Mesenchymal stem cell (in vitro differentiated cells and primary cell): ENCODE results near the gene C18orf63.

ENCODE experiments used
- DNase-seq: peaks from one replicate; pipeline ENCODE4 v3.0.0-alpha.2; 2013
- H2AFZ ChIP-seq: one replicate; pipeline ENCODE4 v1.6.1; 2013; ENCODE audit warnings: low read depth, mild to moderate bottlenecking, control low read depth, inconsistent platforms, low read length, moderate library complexity
- H2AK5ac ChIP-seq: 2 replicates; pipeline ENCODE4 v1.6.1; 2013; ENCODE audit warnings: low read length, moderate library complexity, mild to moderate bottlenecking, inconsistent platforms; ENCODE audit not compliant: severe bottlenecking
- H2BK120ac ChIP-seq: one replicate; pipeline ENCODE4 v1.6.1; 2013; ENCODE audit warnings: low read depth, mild to moderate bottlenecking, inconsistent platforms, low read length, moderate library complexity
- H2BK12ac ChIP-seq, 2 experiments: one replicate each; pipeline ENCODE4 v1.6.1; 2013; ENCODE audit warnings: inconsistent platforms in 2 of 2, low read length in 2 of 2, mild to moderate bottlenecking in 2 of 2, moderate library complexity in 2 of 2, control low read depth in 1 of 2
- H2BK15ac ChIP-seq: one replicate; pipeline ENCODE4 v1.6.1; 2013; ENCODE audit warnings: mild to moderate bottlenecking, low read depth, inconsistent platforms; ENCODE audit not compliant: poor library complexity, severe bottlenecking
- H2BK5ac ChIP-seq: 2 replicates; pipeline ENCODE4 v1.6.1; 2013; ENCODE audit warnings: low read depth, mild to moderate bottlenecking, low read length, control low read depth, inconsistent platforms; ENCODE audit not compliant: poor library complexity, severe bottlenecking
- H3K14ac ChIP-seq, 2 experiments: one replicate each; pipeline ENCODE4 v1.6.1; 2013; ENCODE audit warnings: inconsistent platforms in 2 of 2, low read length in 2 of 2, control low read depth in 1 of 2, mild to moderate bottlenecking in 1 of 2, moderate library complexity in 1 of 2
- H3K18ac ChIP-seq, 2 experiments: one replicate each; pipeline ENCODE4 v1.6.1; 2013; ENCODE audit warnings: inconsistent platforms in 2 of 2, low read length in 2 of 2, control low read depth in 1 of 2, low read depth in 1 of 2, mild to moderate bottlenecking in 1 of 2
- H3K23ac ChIP-seq, 2 experiments: one replicate each; pipeline ENCODE4 v1.6.1; 2013; ENCODE audit warnings: inconsistent platforms in 2 of 2, low read length in 2 of 2, mild to moderate bottlenecking in 2 of 2, moderate library complexity in 2 of 2, control low read depth in 1 of 2
- H3K27ac ChIP-seq: 2 replicates; pipeline ENCODE4 v1.5.1; 2013; ENCODE audit warnings: mild to moderate bottlenecking, moderate library complexity, low read length, control low read depth, inconsistent platforms; ENCODE audit not compliant: poor library complexity, severe bottlenecking
- H3K27me3 ChIP-seq, 2 experiments: 2 replicates each; pipeline versions ENCODE4 v1.6.1 to v1.7.0; 2013; ENCODE audit warnings: low read length in 2 of 2, mild to moderate bottlenecking in 2 of 2, moderate library complexity in 2 of 2, control low read depth in 1 of 2, inconsistent platforms in 1 of 2; ENCODE audit not compliant: control insufficient read depth in 1 of 2, insufficient read depth in 1 of 2
- H3K36me3 ChIP-seq, 2 experiments: 2 replicates each; pipeline versions ENCODE4 v1.6.1 to v1.7.0; 2013; ENCODE audit warnings: low read length in 2 of 2, control low read depth in 1 of 2, inconsistent platforms in 1 of 2, low read depth in 1 of 2, mild to moderate bottlenecking in 1 of 2; ENCODE audit not compliant: insufficient read depth in 2 of 2, control insufficient read depth in 1 of 2
- H3K4ac ChIP-seq, 2 experiments: one replicate each; pipeline ENCODE4 v1.6.1; 2013; ENCODE audit warnings: inconsistent platforms in 2 of 2, low read length in 2 of 2, mild to moderate bottlenecking in 2 of 2, moderate library complexity in 2 of 2, control low read depth in 1 of 2, low read depth in 1 of 2
- H3K4me1 ChIP-seq: 2 replicates; pipeline ENCODE4 v1.6.1; 2013; ENCODE audit warnings: low read depth, low read length, control low read depth; ENCODE audit not compliant: control insufficient read depth, insufficient read depth
- H3K4me2 ChIP-seq: 2 replicates; pipeline ENCODE4 v1.6.1; 2013; ENCODE audit warnings: low read length, mild to moderate bottlenecking, inconsistent platforms; ENCODE audit not compliant: poor library complexity, severe bottlenecking
- H3K4me3 ChIP-seq, 2 experiments: 2 replicates each; pipeline versions ENCODE4 v1.5.1 to v1.7.0; 2013; ENCODE audit warnings: low read length in 2 of 2, mild to moderate bottlenecking in 2 of 2, control low read depth in 1 of 2, low read depth in 1 of 2; ENCODE audit not compliant: insufficient read depth in 1 of 2
- H3K79me1 ChIP-seq: replicated peaks from 2 replicates; pipeline ENCODE4 v1.6.1; 2013; ENCODE audit warnings: mild to moderate bottlenecking, control low read depth, low read length, inconsistent platforms; ENCODE audit not compliant: poor library complexity, severe bottlenecking
- H3K9ac ChIP-seq: 2 replicates; pipeline ENCODE4 v1.7.0; 2013; ENCODE audit warnings: mild to moderate bottlenecking, low read length, moderate library complexity
- H3K9me3 ChIP-seq: 2 replicates; pipeline ENCODE4 v1.7.0; 2013; ENCODE audit warnings: mild to moderate bottlenecking, low read length; ENCODE audit not compliant: control insufficient read depth
- H4K8ac ChIP-seq: one replicate; pipeline ENCODE4 v1.6.1; 2013; ENCODE audit warnings: inconsistent platforms, mild to moderate bottlenecking, low read length, moderate library complexity
- H4K91ac ChIP-seq: one replicate; pipeline ENCODE4 v1.6.1; 2013; ENCODE audit warnings: mild to moderate bottlenecking, low read length, inconsistent platforms
- WGBS: methylation state at CpG from one replicate; pipeline ENCODE4 v1.1.7; 2013; ENCODE audit warnings: mixed read lengths; 5-methylcytosine and 5-hydroxymethylcytosine counted together

Gene C18orf63

GRCh38 chr18:74271635-74272034 lies 44.0 kb upstream of the C18orf63 start:
- WGBS: 91% methylated on average over 1 of the region's 3 CpGs
- H3K36me3 ChIP-seq: peaks cover 0 to 19% of the 10 kb centered on the region in 2 experiments

DNA sequence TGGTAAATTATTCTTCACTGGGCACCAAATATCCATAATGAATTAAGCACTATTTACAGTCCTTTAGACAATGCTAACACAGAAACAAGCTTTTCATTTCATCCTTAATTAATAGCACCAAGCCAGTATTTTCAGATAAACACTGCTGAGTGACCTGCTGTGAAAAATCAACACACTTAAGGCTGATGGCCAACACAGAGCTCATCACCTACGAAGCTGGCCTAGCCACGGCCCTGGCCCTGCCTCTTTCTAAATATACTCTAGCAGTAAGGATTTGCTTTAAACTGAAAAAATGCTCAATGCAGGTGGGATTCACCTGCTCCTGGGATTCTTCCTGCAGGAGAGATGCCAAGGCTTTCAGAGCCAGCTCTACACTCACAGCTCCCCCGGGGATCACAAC lies 42.2 kb upstream of the C18orf63 start:
- Histone ChIP-seq H3K9ac (no peak overlapping the region), H3K27ac (no peak overlapping the region), H2BK120ac (no peak overlapping the region), H3K9me3 (no peaks in the 10 kb centered on the region), H3K27me3 (no peaks in the 10 kb centered on the region), H2BK15ac (peak overlapping the region; percentile 33), H3K79me1 (peaks cover 37% of the 10 kb centered on the region), H3K36me3 (peaks cover 0 to 13% of the 10 kb centered on the region in 2 experiments), H2AFZ (no peak overlapping the region), H3K4me1 (no peaks in the 10 kb centered on the region), H4K91ac (no peak overlapping the region), H3K4me3 (no peak overlapping the region), H3K18ac (no peak overlapping the region), H3K23ac (no peak overlapping the region), H2BK12ac (peak overlapping the region in 1 of 2 experiments; percentile 48), H4K8ac (no peak overlapping the region), H3K4me2 (no peak overlapping the region), H2BK5ac (no peak overlapping the region), H3K4ac (no peak overlapping the region), H2AK5ac (no peak overlapping the region), H3K14ac (no peak overlapping the region)
- 70% methylated on average over 3 of the region's 3 CpGs for WGBS
- no peak for DNase-seq

More at GRCh38 chr18:74271635-74272034, 44.0 kb upstream of the C18orf63 start:
- H3K27me3 ChIP-seq: no peaks in the 10 kb centered on the region
- no peak overlapping the region for H3K18ac ChIP-seq
- no peak overlapping the region for H2BK12ac ChIP-seq
- no peaks in the 10 kb centered on the region for H3K4me1 ChIP-seq
- no peak overlapping the region for H3K4me2 ChIP-seq
- no peak overlapping the region for H3K4me3 ChIP-seq
- H4K8ac ChIP-seq: no peak overlapping the region
- H2AFZ ChIP-seq: no peak overlapping the region
- H3K14ac ChIP-seq: no peak overlapping the region
- peaks cover 32% of the 10 kb centered on the region for H3K79me1 ChIP-seq
- no peak overlapping the region for H3K4ac ChIP-seq
- H3K23ac ChIP-seq: no peak overlapping the region
- H2BK5ac ChIP-seq: no peak overlapping the region
- no peaks in the 10 kb centered on the region for H3K9me3 ChIP-seq
- H3K27ac ChIP-seq: no peak overlapping the region
- no peak overlapping the region for H2AK5ac ChIP-seq
- no peak for DNase-seq
- no peak overlapping the region for H4K91ac ChIP-seq
- no peak overlapping the region for H3K9ac ChIP-seq
- H2BK120ac ChIP-seq: no peak overlapping the region
- H2BK15ac ChIP-seq: no peak overlapping the region

DNA sequence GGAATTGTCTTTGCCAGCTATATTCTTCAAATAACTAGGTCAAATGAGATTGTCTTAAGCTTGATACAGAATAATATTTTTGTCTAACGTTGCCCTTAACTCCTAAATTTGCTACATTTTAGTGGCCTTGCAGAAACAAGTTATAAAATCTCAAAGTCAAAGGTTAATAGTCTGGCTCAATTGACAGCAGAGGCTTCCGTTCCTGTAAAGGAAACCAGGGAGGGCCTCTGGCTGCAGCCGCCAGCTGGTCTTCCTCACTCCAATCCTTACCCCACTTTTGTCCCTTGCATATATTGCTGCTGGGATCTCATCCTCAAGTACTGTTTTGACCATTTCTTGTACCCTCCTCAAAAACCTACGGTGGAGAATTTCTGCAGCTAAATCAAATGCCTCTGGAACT lies 40.9 kb upstream of the C18orf63 start:
- H4K91ac ChIP-seq: no peak overlapping the region
- peaks cover 38% of the 10 kb centered on the region for H3K79me1 ChIP-seq
- no peaks in the 10 kb centered on the region for H3K4me1 ChIP-seq
- peaks cover 0 to 13% of the 10 kb centered on the region in 2 experiments for H3K36me3 ChIP-seq
- H3K4ac ChIP-seq: no peak overlapping the region
- H3K27ac ChIP-seq: no peak overlapping the region
- no peaks in the 10 kb centered on the region for H3K27me3 ChIP-seq
- H3K4me2 ChIP-seq: no peak overlapping the region
- no peak overlapping the region for H3K9ac ChIP-seq
- no peak overlapping the region for H2AK5ac ChIP-seq
- H2BK15ac ChIP-seq: no peak overlapping the region
- 10% methylated on average over 4 of the region's 4 CpGs for WGBS
- H2BK12ac ChIP-seq: no peak overlapping the region
- no peaks in the 10 kb centered on the region for H3K9me3 ChIP-seq
- H2AFZ ChIP-seq: no peak overlapping the region
- H3K14ac ChIP-seq: no peak overlapping the region
- H3K4me3 ChIP-seq: no peak overlapping the region
- H2BK5ac ChIP-seq: no peak overlapping the region
- peak overlapping the region in 1 of 2 experiments; percentile 33 for H3K18ac ChIP-seq
- peak; percentile 30 for DNase-seq
- H2BK120ac ChIP-seq: no peak overlapping the region
- peak overlapping the region; percentile 33 for H4K8ac ChIP-seq
- H3K23ac ChIP-seq: no peak overlapping the region

- Histone ChIP-seq H3K4ac (no peak overlapping the region), H3K4me2 (no peak overlapping the region), H4K8ac (no peak overlapping the region), H2BK120ac (no peak overlapping the region), H2BK12ac (peak overlapping the region in 1 of 2 experiments; percentile 3), H3K79me1 (peaks cover 38% of the 10 kb centered on the region), H3K18ac (no peak overlapping the region), H2AFZ (no peak overlapping the region), H2BK15ac (peak overlapping the region; percentile 89), H3K4me1 (no peaks in the 10 kb centered on the region), H3K23ac (no peak overlapping the region), H3K27ac (no peak overlapping the region), H3K4me3 (no peak overlapping the region), H3K9ac (no peak overlapping the region), H3K14ac (no peak overlapping the region), H3K9me3 (no peaks in the 10 kb centered on the region), H2BK5ac (no peak overlapping the region), H3K27me3 (no peaks in the 10 kb centered on the region), H3K36me3 (peaks cover 0 to 17% of the 10 kb centered on the region in 2 experiments), H4K91ac (no peak overlapping the region), H2AK5ac (no peak overlapping the region)
- DNase-seq: no peak
- WGBS: 90% methylated on average over 11 of the region's 11 CpGs
Observed at GRCh38 chr18:74275736-74276135, 39.9 kb upstream of the C18orf63 start.
